ENCODE results near the gene PDE6C.

DNA sequence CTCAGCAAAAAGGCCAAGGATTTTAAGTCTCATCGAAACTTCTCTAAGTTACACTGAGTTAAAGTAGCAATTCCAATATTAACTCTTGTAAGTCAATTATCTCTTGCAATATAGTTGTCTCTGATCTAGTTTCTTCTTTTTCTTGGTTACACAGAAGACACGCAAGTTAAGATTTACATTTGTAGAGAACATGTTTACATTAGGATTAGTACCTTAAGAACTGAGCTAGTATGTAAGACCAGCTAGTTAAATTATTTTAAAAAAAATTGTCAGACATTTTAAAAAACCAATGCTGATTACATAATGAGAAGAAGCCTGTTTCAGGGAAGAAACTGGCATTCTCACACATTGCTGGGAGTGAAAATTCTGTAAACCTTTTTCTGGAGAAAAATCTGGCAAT is 58.7 kb downstream of the PDE6C start:
- no peak for TF ChIP-seq PATZ1 (CRISPR knock-in tag; IDR thresholded peaks at IDR 0.05; ENCODE audit: borderline replicate concordance)
- no peak for TF ChIP-seq CSRNP3 (CRISPR knock-in tag; IDR thresholded peaks at IDR 0.05)
- TF ChIP-seq CSDC2 (CRISPR knock-in tag; IDR thresholded peaks at IDR 0.05), result no peak
